GM12878 (cell line): Measurements from ENCODE around the gene DMBX1. TPM values are rescaled to one million over a fixed set of nuclear protein-coding genes. Genes with fewer than 3 reads are reported as not detected.

Source experiments
- ATAC-seq: fragments of 200-7000 bp; cut with Tn5 transposase; 3 replicates; pipeline ENCODE4 v1.9.1; 2020; ENCODE audit warnings: mild to moderate bottlenecking, moderate library complexity
- BruUV-seq: library from RNA; stranded (reverse); fragments of 400-500 nt; replicated peaks from 2 replicates; lab custom pipeline; 2021; lab: Mats Ljungman, UMichigan
- CTCF ChIA-PET: fragments of 300-600 bp; sonication (Branson Sonifier 250); formaldehyde crosslinking; extraction: SDS; loops from one replicate; lab custom pipeline; 2021; ENCODE audit warnings: inconsistent platforms; lab: Yijun Ruan, JAX
- POLR2A ChIA-PET: fragments of 350-600 bp; formaldehyde crosslinking; extraction: SDS; loops from one replicate; lab custom pipeline; 2021; ENCODE audit warnings: inconsistent platforms; lab: Charles Lee
- RAD21 ChIA-PET: fragments of 300-600 bp; sonication (Branson Sonifier 250); formaldehyde crosslinking; loops from one replicate; lab custom pipeline; 2023; ENCODE audit warnings: antibody characterized with exemption; ENCODE audit not compliant: unreplicated experiment; lab: Charles Lee
- SMC1A ChIA-PET: fragments of 300-600 bp; sonication (Branson Sonifier 250); formaldehyde crosslinking; loops from one replicate; lab custom pipeline; 2023; ENCODE audit not compliant: unreplicated experiment, uncharacterized antibody; lab: Charles Lee
- DNase-seq: peaks from one replicate; pipeline ENCODE4 v3.0.0-alpha.2; 2011; ENCODE audit warnings: low read depth, low spot score
- FAIRE-seq: peaks from 3 replicates; lab custom pipeline; 2011; peaks lifted over from hg19 to GRCh38; lab: Jason Lieb, UNC
- H2AFZ ChIP-seq: 2 replicates; pipeline ENCODE4 v1.6.0; 2011; ENCODE audit warnings: low read depth, low read length, control low read depth; ENCODE audit not compliant: control insufficient read depth
- H3K27ac ChIP-seq: 2 replicates; pipeline ENCODE4 v1.5.1; 2011; ENCODE audit warnings: control low read depth; ENCODE audit not compliant: control insufficient read depth, insufficient read depth
- H3K27me3 ChIP-seq, 2 experiments: replicated peaks in 1 of 2; 2 replicates each; pipeline versions ENCODE4 v1.6.0 to v1.6.1; 2011; ENCODE audit warnings: low read length in 1 of 2; ENCODE audit not compliant: control insufficient read depth in 2 of 2, insufficient read depth in 2 of 2
- H3K36me3 ChIP-seq, 2 experiments: 2 replicates each; pipeline ENCODE4 v1.5.1; 2011; ENCODE audit warnings: low read length in 1 of 2; ENCODE audit not compliant: control insufficient read depth in 2 of 2, insufficient read depth in 2 of 2
- H3K4me1 ChIP-seq: 2 replicates; pipeline ENCODE4 v1.6.1; 2011; ENCODE audit warnings: mild to moderate bottlenecking, low read length, moderate library complexity, mixed read lengths; ENCODE audit not compliant: control insufficient read depth, insufficient read depth
- H3K4me2 ChIP-seq: 2 replicates; pipeline ENCODE4 v1.6.0; 2011; ENCODE audit warnings: control low read depth; ENCODE audit not compliant: control insufficient read depth, insufficient read depth
- H3K4me3 ChIP-seq: fragments of 200-600 bp; sonication (generic); 2 replicates; pipeline ENCODE4 v1.5.1; 2016
- H3K79me2 ChIP-seq: 2 replicates; pipeline ENCODE4 v1.6.0; 2011; ENCODE audit warnings: low read length; ENCODE audit not compliant: control insufficient read depth, insufficient read depth
- H3K9ac ChIP-seq: 2 replicates; pipeline ENCODE4 v1.8.0; 2011; ENCODE audit warnings: low read length, control low read depth, mixed read lengths; ENCODE audit not compliant: control insufficient read depth, insufficient read depth
- H3K9me3 ChIP-seq: replicated peaks from 3 replicates; pipeline ENCODE4 v1.5.1; 2011; ENCODE audit warnings: mild to moderate bottlenecking, low read length; ENCODE audit not compliant: control insufficient read depth, insufficient read depth
- H4K20me1 ChIP-seq: 2 replicates; pipeline ENCODE4 v1.6.0; 2011; ENCODE audit not compliant: control insufficient read depth, insufficient read depth
- BHLHE40 ChIP-seq, 2 experiments: fragments of 450-650 bp in 1 of 2; IDR thresholded peaks; 2 replicates each; pipeline ENCODE4 v1.6.1; 2011 to 2017; ENCODE audit warnings: low read depth in 2 of 2, borderline replicate concordance in 1 of 2, improper control_type of control experiment in 1 of 2, low read length in 1 of 2, mild to moderate bottlenecking in 1 of 2
- CEBPZ ChIP-seq: fragments of 150-350 bp; IDR thresholded peaks from 2 replicates; pipeline ENCODE4 v1.6.1; 2016; ENCODE audit warnings: low read depth, low read length
- ETV6 ChIP-seq, 2 experiments: fragments of 450-650 bp in 1 of 2; IDR thresholded peaks in 1 of 2; conservative IDR thresholded peaks in 1 of 2; 2 replicates each; pipeline ENCODE4 v1.6.1; 2014; ENCODE audit warnings: antibody characterized with exemption in 1 of 2, borderline replicate concordance in 1 of 2, low read depth in 1 of 2, mild to moderate bottlenecking in 1 of 2, moderate library complexity in 1 of 2
- EZH2 ChIP-seq: IDR thresholded peaks from 2 replicates; pipeline ENCODE4 v1.6.1; 2012; ENCODE audit warnings: low read depth, mild to moderate bottlenecking, control low read depth, inconsistent platforms, low read length, borderline replicate concordance; ENCODE audit not compliant: control insufficient read depth
- GATAD2B ChIP-seq: fragments of 450-650 bp; conservative IDR thresholded peaks from 2 replicates; pipeline ENCODE4 v1.6.1; 2017; ENCODE audit warnings: low read depth, mild to moderate bottlenecking, moderate library complexity
- IRF4 ChIP-seq: IDR thresholded peaks from 2 replicates; pipeline ENCODE4 v1.6.1; 2011; ENCODE audit warnings: low read depth, low read length
- JUNB ChIP-seq: IDR thresholded peaks from 2 replicates; pipeline ENCODE4 v1.6.1; 2016; ENCODE audit warnings: antibody characterized with exemption, mild to moderate bottlenecking
- KAT2A ChIP-seq: conservative IDR thresholded peaks from 2 replicates; pipeline ENCODE4 v1.6.1; 2011; ENCODE audit warnings: low read depth, low read length; ENCODE audit not compliant: control insufficient read depth
- POU2F2 ChIP-seq: IDR thresholded peaks from 3 replicates; pipeline ENCODE4 v1.6.1; 2011; ENCODE audit warnings: low read depth, mild to moderate bottlenecking, low read length, borderline replicate concordance
- RUNX3 ChIP-seq: IDR thresholded peaks from 2 replicates; pipeline ENCODE4 v1.6.1; 2012; ENCODE audit warnings: low read length, inconsistent platforms
- SMARCA5 ChIP-seq: fragments of 450-650 bp; IDR thresholded peaks from 2 replicates; pipeline ENCODE4 v1.6.1; 2017; ENCODE audit warnings: mild to moderate bottlenecking
- SREBF1 ChIP-seq: IDR thresholded peaks from 2 replicates; pipeline ENCODE4 v1.6.1; 2012; ENCODE audit warnings: mild to moderate bottlenecking, low read length
- TARDBP ChIP-seq: IDR thresholded peaks from 2 replicates; pipeline ENCODE4 v1.6.1; 2016; ENCODE audit warnings: borderline replicate concordance
- TCF3 ChIP-seq: IDR thresholded peaks from 2 replicates; pipeline ENCODE4 v1.6.1; 2012; ENCODE audit warnings: low read depth, mild to moderate bottlenecking, low read length, borderline replicate concordance; ENCODE audit not compliant: insufficient read depth
- ZNF24 ChIP-seq: fragments of 450-650 bp; IDR thresholded peaks from 2 replicates; pipeline ENCODE4 v1.6.1; 2017; ENCODE audit warnings: antibody characterized with exemption, mild to moderate bottlenecking
- ZZZ3 ChIP-seq: IDR thresholded peaks from 2 replicates; pipeline ENCODE4 v1.6.1; 2011; ENCODE audit warnings: low read depth; ENCODE audit not compliant: control insufficient read depth, insufficient read length
- WGBS: methylation state at CpG from one replicate; pipeline ENCODE4 v1.1.6; 2016; ENCODE audit warnings: low lambda C conversion rate; ENCODE audit not compliant: insufficient replicate concordance, insufficient coverage; ENCODE audit errors: missing lambda C conversion rate; 5-methylcytosine and 5-hydroxymethylcytosine counted together
- in situ Hi-C: fragments of 300-500 bp; cut with MboI; formaldehyde crosslinking; loops from 9 replicates; pipeline ENCODE4 v1.14.3; 2018; ENCODE audit warnings: mixed read lengths
- intact Hi-C: fragments of 100-400 bp; cut with micrococcal nuclease; formaldehyde crosslinking; loops from one replicate; pipeline ENCODE4 v1.14.2; 2022; ENCODE audit not compliant: unreplicated experiment
- polyA plus RNA-seq, 11 experiments: library from polyadenylated mRNA; depleted of rRNA in 4 of 11; unstranded in 6 of 11; stranded (reverse) in 5 of 11; fragments of >200 nt; fragmentation: Nextera tagmentation in 4 of 11; fragmentation: Illumina TruSeq in 1 of 11; extraction: Ambion mirVana in 4 of 11; extraction: Trizol in 1 of 11; gene quantifications; 1 replicate in 1 of 11; 2 replicates in 10 of 11; pipeline versions ENCODE4 v1.2.1 to v1.2.3, GENCODE V29; 2011 to 2016; ENCODE audit warnings: inconsistent platforms in 2 of 11, missing spikeins in 2 of 11, low read depth in 1 of 11
- total RNA-seq, 4 experiments: library from RNA; depleted of rRNA in 3 of 4; stranded (reverse); fragments of >200 nt in 3 of 4; fragmentation: Illumina TruSeq in 1 of 4; extraction: Trizol in 1 of 4; gene quantifications; 2 replicates each; pipeline versions ENCODE4 v1.2.1 to v1.2.3, GENCODE V29; 2013 to 2021

The DMBX1 gene
- total and polyA plus RNA-seq, 10 of the 15 experiments (the other 5 are each of a cell fraction or from before 2014, with no cell fraction given): 0.03 TPM; not detected in 9

- in situ Hi-C loops: no loop called here
- FAIRE-seq (no peak), DNase-seq (no peak), ATAC-seq (no peak)
- H3K36me3 ChIP-seq: no peaks in the 10 kb centered on the region
- no peak overlapping the region for H2AFZ ChIP-seq
- H3K79me2 ChIP-seq: no peaks in the 10 kb centered on the region
- WGBS: 24% methylated on average over 11 of the region's 11 CpGs
- H3K9me3 ChIP-seq: no peaks in the 10 kb centered on the region
- no peak overlapping the region for H3K4me3 ChIP-seq
- CTCF ChIA-PET: no interaction called here
- peaks cover 28 to 39% of the 10 kb centered on the region in 2 experiments for H3K27me3 ChIP-seq
- H3K9ac ChIP-seq: no peak overlapping the region
- intact Hi-C loops: no loop called here
- RAD21 ChIA-PET: no interaction called here
- TF ChIP-seq JUNB (no peak), EZH2 (no peak), ZNF24 (no peak), ETV6 (conservative IDR thresholded peaks at IDR 0.05 in 1 of 2, IDR thresholded peaks at IDR 0.05 in 1 of 2; ENCODE audit: borderline replicate concordance in 1 of 2, low read depth in 1 of 2) (no peak), KAT2A (no peak), TCF3 (no peak), RUNX3 (no peak), TARDBP (no peak), SMARCA5 (no peak), GATAD2B (no peak), BHLHE40 (IDR thresholded peaks at IDR 0.05; ENCODE audit: borderline replicate concordance in 1 of 2, low read depth in 2 of 2, low read length in 1 of 2) (no peak), POU2F2 (no peak), CEBPZ (no peak), SREBF1 (no peak), ZZZ3 (no peak), IRF4 (no peak)
- H4K20me1 ChIP-seq: no peaks in the 10 kb centered on the region
- H3K4me1 ChIP-seq: no peaks in the 10 kb centered on the region
- no TSS peak for BruUV-seq
- POLR2A ChIA-PET: no interaction called here
- H3K27ac ChIP-seq: no peak overlapping the region
- no peak overlapping the region for H3K4me2 ChIP-seq
- SMC1A ChIA-PET: no interaction called here
Measured at GRCh38 chr1:46492269-46492853, 2.7 kb downstream of the DMBX1 start.
